Panc1 (cell line): Measurements from ENCODE around the gene NKD1. TPM values are rescaled to one million over a fixed set of nuclear protein-coding genes. Genes with fewer than 3 reads are reported as not detected.

ENCODE experiments used
- ATAC-seq: fragments of 200-7000 bp; cut with Tn5 transposase; 2 replicates; pipeline ENCODE4 v1.9.1; 2020; ENCODE audit warnings: mild to moderate bottlenecking, moderate library complexity
- Bru-seq: library from RNA; stranded (reverse); fragments of 400-500 nt; gene quantifications from one replicate; lab custom pipeline; 2021; lab: Mats Ljungman, UMichigan
- BruChase-seq, 2 experiments: library from RNA; stranded (reverse); fragments of 400-500 nt; gene quantifications; one replicate each; lab custom pipeline; 2021; lab: Mats Ljungman, UMichigan
- BruUV-seq: library from RNA; stranded (reverse); fragments of 400-500 nt; replicated peaks from 2 replicates; lab custom pipeline; 2021; lab: Mats Ljungman, UMichigan
- CTCF ChIA-PET: fragments of 300-600 bp; sonication (Branson Sonifier 250); formaldehyde crosslinking; loops from one replicate; lab custom pipeline; 2022; ENCODE audit warnings: antibody characterized with exemption; lab: Charles Lee
- POLR2A ChIA-PET: fragments of 300-600 bp; sonication (Branson Sonifier 250); formaldehyde crosslinking; loops from one replicate; lab custom pipeline; 2022; ENCODE audit warnings: antibody characterized with exemption; lab: Charles Lee
- DNase-seq: peaks from one replicate; pipeline ENCODE4 v3.0.0-alpha.2; 2010; ENCODE audit warnings: low read depth, low spot score
- H3K27ac ChIP-seq: 2 replicates; pipeline ENCODE4 v1.5.1; 2011; ENCODE audit warnings: mild to moderate bottlenecking, low read length, inconsistent platforms
- H3K27me3 ChIP-seq: fragments of 200-500 bp; sonication (Bioruptor generic); 2 replicates; pipeline ENCODE4 v1.6.0; 2014; ENCODE audit warnings: low read length, inconsistent platforms; ENCODE audit not compliant: control insufficient read depth, insufficient read depth
- H3K36me3 ChIP-seq: fragments of 200-500 bp; sonication (Bioruptor generic); 2 replicates; pipeline ENCODE4 v1.5.1; 2014; ENCODE audit warnings: inconsistent platforms, mild to moderate bottlenecking, low read length, moderate library complexity; ENCODE audit not compliant: control insufficient read depth, insufficient read depth
- H3K4me1 ChIP-seq: 2 replicates; pipeline ENCODE4 v1.5.1; 2011; ENCODE audit warnings: inconsistent platforms, mild to moderate bottlenecking, low read length, moderate library complexity; ENCODE audit not compliant: control insufficient read depth, insufficient read depth
- H3K4me3 ChIP-seq, 2 experiments: 2 replicates each; pipeline ENCODE4 v1.5.1; 2011 to 2012; ENCODE audit warnings: low read depth in 2 of 2, low read length in 2 of 2, mild to moderate bottlenecking in 2 of 2, inconsistent platforms in 1 of 2, moderate library complexity in 1 of 2
- H3K9me3 ChIP-seq: fragments of 200-500 bp; sonication (Bioruptor generic); 2 replicates; pipeline ENCODE4 v1.5.1; 2014; ENCODE audit warnings: low read depth, mild to moderate bottlenecking, inconsistent platforms, low read length, moderate library complexity; ENCODE audit not compliant: control insufficient read depth, insufficient read depth
- CTCF ChIP-seq: fragments of 450-650 bp; IDR thresholded peaks from 2 replicates; pipeline ENCODE4 v1.5.1; 2017; ENCODE audit warnings: mild to moderate bottlenecking
- POLR2AphosphoS5 ChIP-seq: IDR thresholded peaks from 2 replicates; pipeline ENCODE4 v1.6.1; 2012; ENCODE audit warnings: mild to moderate bottlenecking, low read depth, low read length, moderate library complexity
- REST ChIP-seq, 2 experiments: IDR thresholded peaks; 2 replicates each; pipeline ENCODE4 v1.6.1; 2011 to 2012; ENCODE audit warnings: low read depth in 2 of 2, control low read depth in 1 of 2, low read length in 1 of 2, mild to moderate bottlenecking in 1 of 2, moderate library complexity in 1 of 2; ENCODE audit not compliant: insufficient read depth in 1 of 2
- SIN3A ChIP-seq: IDR thresholded peaks from 2 replicates; pipeline ENCODE4 v1.6.1; 2012; ENCODE audit warnings: low read depth, mild to moderate bottlenecking, low read length, moderate library complexity, borderline replicate concordance; ENCODE audit not compliant: insufficient read depth
- TCF7L2 ChIP-seq: IDR thresholded peaks from 2 replicates; pipeline ENCODE4 v1.6.1; 2011; ENCODE audit warnings: mild to moderate bottlenecking, low read depth, low read length, inconsistent platforms
- in situ Hi-C: cut with HindIII; loops from 2 replicates; pipeline ENCODE4 v1.10.0; 2016; ENCODE audit warnings: low sequenced_read_pairs, low pct_unique_long_range_greater_than_20kb
- intact Hi-C: fragments of 100-400 bp; cut with micrococcal nuclease; formaldehyde crosslinking; loops from one replicate; pipeline ENCODE4 v1.10.0; 2022; ENCODE audit not compliant: unreplicated experiment
- long read RNA-seq: library from polyadenylated mRNA; unstranded; transcript quantifications from one replicate; pipeline ENCODE4 v2.0.0, GENCODE V29; 2021; ENCODE audit not compliant: unreplicated experiment
- polyA plus RNA-seq: library from polyadenylated mRNA; unstranded; fragments of >200 nt; gene quantifications from one replicate; pipeline ENCODE4 v1.2.1, GENCODE V29; 2012; ENCODE audit warnings: missing spikeins; ENCODE audit not compliant: insufficient read length
- total RNA-seq: library from RNA; stranded (reverse); gene quantifications from one replicate; pipeline ENCODE4 v1.2.1, GENCODE V29; 2021; ENCODE audit not compliant: unreplicated experiment

The NKD1 gene
- total RNA-seq (0.18 TPM), Bru-seq, nascent RNA (percentile 17 among the genes with signal in this experiment), BruChase-seq, experiment 1, labeled RNA remaining after a 2-hour chase (percentile 19 among the genes with signal in this experiment), BruChase-seq, experiment 2, labeled RNA remaining after a 6-hour chase (percentile 18 among the genes with signal in this experiment)
- 0.02 TPM for polyA plus RNA-seq
- long read RNA-seq, result 0 reads

- intact Hi-C loops (no loop called here), in situ Hi-C loops (no loop called here)
- no peaks in the 10 kb centered on the region for H3K36me3 ChIP-seq
- ATAC-seq (peak; percentile 91), DNase-seq (no peak)
- TF ChIP-seq REST (IDR thresholded peaks at IDR 0.05; ENCODE audit: insufficient read depth in 1 of 2, low read depth in 2 of 2, low read length in 1 of 2) (no peak), TCF7L2 (peak; percentile 94), CTCF (no peak)
- ChIA-PET CTCF (no interaction called here), POLR2A (no interaction called here)
- BruUV-seq, result no TSS peak
- no peaks in the 10 kb centered on the region for H3K4me1 ChIP-seq
- H3K27me3 ChIP-seq, result peaks cover 12% of the 10 kb centered on the region
- H3K27ac ChIP-seq, result no peak within 1 kb of the TSS
- no peaks in the 10 kb centered on the region for H3K9me3 ChIP-seq
- peak within 1 kb of the TSS; percentile 39 to 55 for H3K4me3 ChIP-seq
These were observed at the start of gene NKD1 for GRCh38 chr16:50548125-50548908. NKD1 (plus strand) TSS chr16:50548396; CDS start chr16:50548554, 158 bp downstream.

GRCh38 chr16:50498431-50499155, 49.6 kb upstream of the NKD1 start:
- Histone ChIP-seq H3K36me3 (no peaks in the 10 kb centered on the region), H3K27ac (no peak overlapping the region), H3K4me3 (no peak overlapping the region), H3K27me3 (no peaks in the 10 kb centered on the region), H3K4me1 (no peaks in the 10 kb centered on the region), H3K9me3 (no peaks in the 10 kb centered on the region)
- ChIA-PET POLR2A (no interaction called here), CTCF (no interaction called here)
- no TSS peak for BruUV-seq
- DNase-seq (no peak), ATAC-seq (no peak)
- intact Hi-C loops (no loop called here), in situ Hi-C loops (no loop called here)
- no peak for TF ChIP-seq TCF7L2
- no peak for TF ChIP-seq REST (IDR thresholded peaks at IDR 0.05; ENCODE audit: insufficient read depth in 1 of 2, low read depth in 2 of 2, low read length in 1 of 2)
- TF ChIP-seq POLR2AphosphoS5, result no peak
- TF ChIP-seq SIN3A, result no peak
- no peak for TF ChIP-seq CTCF
